C4-2B (cell line): ENCODE results near the gene CLCA1.

Experiments
- H3K27ac ChIP-seq: fragments of 450-650 bp; 2 replicates; pipeline ENCODE4 v1.5.1; 2017
- ZFX ChIP-seq: fragments of 450-650 bp; IDR thresholded peaks from 2 replicates; pipeline ENCODE4 v1.6.1; 2017
- TF ChIP-seq, protein P1 (sequence below): fragments of 450-650 bp; conservative IDR thresholded peaks from 2 replicates; pipeline ENCODE4 v1.5.1; 2017; ENCODE audit warnings: mild to moderate bottlenecking

The CLCA1 gene

DNA sequence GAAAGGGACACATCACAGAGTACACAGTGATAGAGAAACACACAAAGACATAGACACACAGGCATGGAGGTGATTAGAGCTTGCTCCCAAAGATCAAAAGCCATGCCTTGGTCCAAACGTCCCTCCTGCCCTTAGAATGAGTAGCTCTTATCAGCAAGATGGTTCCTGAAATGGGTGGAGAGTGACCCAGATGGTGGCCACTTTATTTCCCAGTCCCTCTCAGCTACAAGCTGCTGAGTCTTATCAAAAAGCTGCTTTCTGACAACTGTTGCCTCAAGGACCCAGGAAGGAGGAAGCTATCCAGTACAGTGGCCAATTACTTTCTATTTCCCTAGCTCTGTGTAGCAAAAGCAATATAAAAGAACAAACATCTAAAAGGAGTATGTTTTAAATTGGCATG is 7.7 kb upstream of the CLCA1 start:
- TF ChIP-seq ZFX = no peak
- TF ChIP-seq, protein P1, sequence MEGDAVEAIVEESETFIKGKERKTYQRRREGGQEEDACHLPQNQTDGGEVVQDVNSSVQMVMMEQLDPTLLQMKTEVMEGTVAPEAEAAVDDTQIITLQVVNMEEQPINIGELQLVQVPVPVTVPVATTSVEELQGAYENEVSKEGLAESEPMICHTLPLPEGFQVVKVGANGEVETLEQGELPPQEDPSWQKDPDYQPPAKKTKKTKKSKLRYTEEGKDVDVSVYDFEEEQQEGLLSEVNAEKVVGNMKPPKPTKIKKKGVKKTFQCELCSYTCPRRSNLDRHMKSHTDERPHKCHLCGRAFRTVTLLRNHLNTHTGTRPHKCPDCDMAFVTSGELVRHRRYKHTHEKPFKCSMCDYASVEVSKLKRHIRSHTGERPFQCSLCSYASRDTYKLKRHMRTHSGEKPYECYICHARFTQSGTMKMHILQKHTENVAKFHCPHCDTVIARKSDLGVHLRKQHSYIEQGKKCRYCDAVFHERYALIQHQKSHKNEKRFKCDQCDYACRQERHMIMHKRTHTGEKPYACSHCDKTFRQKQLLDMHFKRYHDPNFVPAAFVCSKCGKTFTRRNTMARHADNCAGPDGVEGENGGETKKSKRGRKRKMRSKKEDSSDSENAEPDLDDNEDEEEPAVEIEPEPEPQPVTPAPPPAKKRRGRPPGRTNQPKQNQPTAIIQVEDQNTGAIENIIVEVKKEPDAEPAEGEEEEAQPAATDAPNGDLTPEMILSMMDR = no peak

DNA sequence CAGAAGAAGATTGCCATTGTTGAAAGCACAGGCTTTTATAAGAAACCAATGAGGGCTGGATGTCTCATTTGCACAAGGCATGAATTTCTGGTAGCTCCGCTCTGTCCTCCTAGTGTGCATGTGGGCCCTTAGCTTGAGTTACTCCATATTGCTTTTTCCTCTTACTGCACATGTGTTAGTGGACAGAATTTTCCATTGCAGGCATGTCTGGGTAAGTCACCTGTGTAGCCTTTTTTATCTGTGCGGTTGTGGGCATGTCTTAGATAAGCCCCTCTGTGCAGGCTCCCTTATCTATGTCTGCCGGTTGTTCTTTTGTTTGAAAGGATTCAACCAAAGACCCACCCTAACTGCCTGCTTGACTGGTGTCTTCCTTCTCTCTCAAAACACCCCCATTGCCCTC is 7.2 kb upstream of the CLCA1 start:
- no peak overlapping the region for H3K27ac ChIP-seq
- no peak for TF ChIP-seq ZFX
- TF ChIP-seq, protein P1 = no peak

More for the DNA sequence above, 7.7 kb upstream of the CLCA1 start:
- no peak overlapping the region for H3K27ac ChIP-seq

DNA sequence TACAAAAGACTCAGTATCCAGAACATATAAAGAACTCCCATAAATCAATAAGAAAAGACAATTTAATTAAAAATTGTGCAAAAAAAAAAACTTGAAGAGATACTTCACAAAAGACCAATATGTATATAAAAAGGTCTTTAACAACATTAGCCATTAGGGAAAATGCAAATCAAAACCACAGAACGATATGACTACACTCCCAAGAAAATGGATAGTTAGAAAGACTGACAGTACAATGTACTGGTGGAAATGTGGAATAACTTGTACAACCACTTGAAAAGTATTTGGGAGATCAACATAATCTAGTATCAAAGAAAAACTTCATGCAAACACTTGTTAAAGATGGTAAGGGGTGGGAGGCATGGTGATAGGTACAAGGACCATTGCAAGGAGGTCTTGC is 3.9 kb upstream of the CLCA1 start:
- no peak for TF ChIP-seq ZFX
- TF ChIP-seq, protein P1 = no peak

DNA sequence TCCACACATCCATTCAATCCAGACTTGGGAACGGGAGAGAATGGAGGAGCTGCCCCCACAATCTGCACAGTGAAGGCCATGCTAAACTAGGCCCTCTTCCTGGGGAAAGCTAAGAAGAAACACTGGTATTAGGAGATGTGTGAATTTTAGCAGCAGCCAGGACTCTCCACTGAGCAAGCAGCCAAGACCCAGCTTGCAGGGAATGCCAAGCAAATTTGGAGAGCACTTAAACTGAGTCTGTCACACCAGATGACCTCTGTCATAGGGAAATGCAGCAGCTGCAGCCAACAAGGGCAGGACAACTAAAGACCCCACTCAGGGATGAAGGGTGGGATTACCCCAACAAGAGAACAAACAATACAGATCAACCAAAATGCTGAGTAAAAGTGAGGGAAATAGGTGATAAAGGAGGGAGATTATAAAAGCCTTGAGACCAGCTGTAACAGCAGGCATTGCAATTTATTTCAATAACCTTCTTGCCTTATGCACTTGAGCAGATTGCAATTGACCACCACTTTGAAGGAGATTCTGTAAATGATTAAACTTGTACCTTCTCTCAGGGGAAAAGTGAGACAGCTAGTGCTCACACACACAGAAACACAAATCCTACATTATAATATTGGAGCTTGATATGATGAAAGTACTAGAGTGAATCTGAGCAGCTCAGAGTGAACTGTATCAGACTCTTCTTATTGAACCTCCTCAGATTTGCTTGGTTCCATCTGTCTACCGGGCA is 2.5 kb upstream of the CLCA1 start:
- TF ChIP-seq, protein P1 = no peak
- TF ChIP-seq ZFX = no peak
- no peak overlapping the region for H3K27ac ChIP-seq

More for the DNA sequence above, 3.9 kb upstream of the CLCA1 start:
- H3K27ac ChIP-seq = no peak overlapping the region

DNA sequence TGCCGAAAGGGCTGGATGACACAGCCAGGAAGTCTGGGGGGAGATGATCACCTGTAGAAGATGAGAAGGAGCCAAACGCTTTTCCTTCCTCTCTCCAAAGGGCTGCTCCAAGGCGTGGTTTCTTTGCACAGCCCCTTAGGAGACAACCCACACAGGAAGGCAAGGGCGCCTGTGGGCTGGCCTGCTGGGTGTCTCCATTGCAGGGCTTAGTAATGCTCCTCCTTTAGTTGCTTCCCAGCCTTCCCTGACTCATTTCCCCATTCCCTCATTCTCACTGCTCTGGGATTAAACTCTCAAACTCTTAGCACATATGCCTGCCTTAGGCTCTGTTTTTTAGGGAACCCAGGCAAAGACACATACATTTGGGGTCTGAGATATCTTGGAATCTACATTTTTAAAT is 1.7 kb upstream of the CLCA1 start:
- H3K27ac ChIP-seq = no peak overlapping the region
- no peak for TF ChIP-seq ZFX
- TF ChIP-seq, protein P1 = no peak

DNA sequence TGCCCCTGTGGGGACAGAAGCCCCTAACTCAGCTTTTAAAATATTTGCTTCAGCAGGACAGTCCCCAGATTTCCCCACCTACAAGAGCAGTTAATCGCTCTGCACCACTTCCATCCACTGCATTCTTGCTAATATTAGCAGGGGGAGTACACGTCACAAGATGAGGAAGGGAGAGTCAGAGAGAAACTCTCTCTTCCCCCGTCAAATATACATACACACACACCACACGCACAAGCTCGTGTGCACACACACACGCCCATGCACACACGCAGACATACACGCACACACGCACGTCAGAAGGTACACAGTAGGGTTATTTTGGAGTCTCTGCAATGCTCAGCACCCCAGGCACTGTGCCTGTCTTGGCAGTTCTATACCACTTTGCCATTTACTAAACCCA is 2.1 kb downstream of the CLCA1 start:
- TF ChIP-seq, protein P1 = no peak
- TF ChIP-seq ZFX = no peak

DNA sequence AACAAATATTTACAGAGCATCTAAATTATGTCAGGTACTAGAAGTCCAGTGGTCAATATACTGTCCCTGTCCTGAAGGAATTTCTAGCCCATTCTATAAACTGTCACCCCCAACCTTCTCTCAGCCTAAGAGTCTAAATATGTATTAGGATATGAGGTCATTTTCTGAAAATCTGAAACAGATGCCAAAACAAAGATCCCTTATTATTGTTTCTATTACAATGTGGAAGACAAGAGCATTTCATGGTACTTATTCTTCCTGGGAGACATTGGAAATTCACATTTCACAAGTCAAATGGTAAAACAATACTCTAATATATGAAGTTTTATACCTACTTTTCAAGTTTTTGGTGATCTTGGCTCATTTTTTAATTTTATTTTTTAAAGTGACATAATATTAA is 2.6 kb downstream of the CLCA1 start:
- TF ChIP-seq, protein P1 = no peak
- TF ChIP-seq ZFX = no peak
- no peak overlapping the region for H3K27ac ChIP-seq

More for the DNA sequence above, 2.1 kb downstream of the CLCA1 start:
- no peak overlapping the region for H3K27ac ChIP-seq
